GM18870 (cell line): Measurements from ENCODE around the gene FOXP2.

ENCODE experiments used
- ATAC-seq: cut with Tn5 transposase; IDR thresholded peaks from one replicate; pipeline ENCODE4 v1.9.1; 2021; ENCODE audit warnings: moderate library complexity; ENCODE audit not compliant: unreplicated experiment

Gene FOXP2

GRCh38 chr7:114708646-114709045 is 294.0 kb downstream of the FOXP2 start:
- ATAC-seq = no peak

GRCh38 chr7:114710499-114710898 is 295.9 kb downstream of the FOXP2 start:
- no peak for ATAC-seq

GRCh38 chr7:114711241-114711640 is 296.6 kb downstream of the FOXP2 start:
- ATAC-seq = no peak

- peak; percentile 43 for ATAC-seq
Measured at GRCh38 chr7:114715907-114716306, 301.3 kb downstream of the FOXP2 start.

GRCh38 chr7:114718861-114719260 is 304.2 kb downstream of the FOXP2 start:
- ATAC-seq = peak; percentile 56

- no peak for ATAC-seq
Measured at GRCh38 chr7:114720725-114721124, 306.1 kb downstream of the FOXP2 start.

GRCh38 chr7:114722562-114722961 is 307.9 kb downstream of the FOXP2 start:
- no peak for ATAC-seq

- no peak for ATAC-seq
Measured at GRCh38 chr7:114723308-114723707, 308.7 kb downstream of the FOXP2 start.

GRCh38 chr7:114740095-114740494 is 325.5 kb downstream of the FOXP2 start:
- ATAC-seq = no peak

GRCh38 chr7:114740941-114741340 is 326.3 kb downstream of the FOXP2 start:
- no peak for ATAC-seq

GRCh38 chr7:114741911-114742310 is 327.3 kb downstream of the FOXP2 start:
- ATAC-seq = no peak
